DMS53 treated with DMSO at 0.1 percent for 48 hours (cell line): ENCODE results near the gene MYG1.
"Not testable (repeated sequence)": the region's sequence is repeated elsewhere in the genome, so short reads cannot be mapped to it uniquely, and the experiment has no call there.

Source experiments
- DNase-seq: peaks from one replicate; lab custom pipeline; 2025; ENCODE audit not compliant: unreplicated experiment; lab: John Stamatoyannopoulos, UW

The MYG1 gene

DNA sequence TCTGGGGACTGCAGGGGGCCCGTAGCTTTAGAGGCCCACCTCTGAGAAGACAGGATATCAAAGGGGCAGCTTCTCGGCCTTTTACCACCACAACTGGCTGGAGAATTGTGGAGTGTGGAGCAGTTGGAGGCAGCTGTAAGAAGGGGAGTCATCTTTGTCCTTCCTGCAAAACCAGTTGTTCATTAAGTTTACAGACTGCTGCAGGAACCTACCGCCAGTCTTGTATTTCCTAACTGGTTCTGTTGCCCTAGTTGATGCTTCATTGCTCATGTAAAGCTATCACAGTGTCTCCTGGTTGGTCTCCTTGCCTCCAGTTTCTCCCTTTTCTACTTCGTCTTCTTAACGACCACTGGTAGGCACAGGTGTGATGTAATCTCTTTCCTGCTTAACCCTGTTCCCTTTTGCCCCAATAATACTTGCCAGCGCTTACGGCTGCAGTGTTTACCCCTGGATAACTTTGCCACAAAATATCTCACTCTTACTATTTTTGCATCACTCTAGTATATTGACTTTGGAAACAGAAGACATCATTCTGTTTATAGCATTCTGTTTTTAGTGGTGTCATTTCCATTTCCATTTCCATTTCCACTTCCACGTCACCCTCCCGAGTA lies 19.5 kb upstream of the MYG1 start:
- DNase-seq = no peak

DNA sequence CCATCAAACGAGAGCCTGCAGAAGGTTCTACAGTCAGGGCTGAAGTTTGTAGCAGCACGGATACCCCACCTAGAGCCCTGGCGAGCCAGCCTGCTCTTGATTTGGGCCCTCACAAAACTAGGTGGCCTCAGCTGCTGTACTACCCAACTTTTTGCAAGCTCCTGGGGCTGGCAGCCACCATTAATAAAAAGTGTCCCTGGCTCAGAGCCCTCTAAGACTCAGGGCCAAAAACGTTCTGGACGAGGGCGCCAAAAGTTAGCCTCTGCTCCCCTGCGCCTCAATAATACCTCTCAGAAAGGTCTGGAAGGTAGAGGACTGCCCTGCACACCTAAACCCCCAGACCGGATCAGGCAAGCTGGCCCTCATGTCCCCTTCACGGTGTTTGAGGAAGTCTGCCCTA lies 13.0 kb upstream of the MYG1 start:
- DNase-seq = no peak

DNA sequence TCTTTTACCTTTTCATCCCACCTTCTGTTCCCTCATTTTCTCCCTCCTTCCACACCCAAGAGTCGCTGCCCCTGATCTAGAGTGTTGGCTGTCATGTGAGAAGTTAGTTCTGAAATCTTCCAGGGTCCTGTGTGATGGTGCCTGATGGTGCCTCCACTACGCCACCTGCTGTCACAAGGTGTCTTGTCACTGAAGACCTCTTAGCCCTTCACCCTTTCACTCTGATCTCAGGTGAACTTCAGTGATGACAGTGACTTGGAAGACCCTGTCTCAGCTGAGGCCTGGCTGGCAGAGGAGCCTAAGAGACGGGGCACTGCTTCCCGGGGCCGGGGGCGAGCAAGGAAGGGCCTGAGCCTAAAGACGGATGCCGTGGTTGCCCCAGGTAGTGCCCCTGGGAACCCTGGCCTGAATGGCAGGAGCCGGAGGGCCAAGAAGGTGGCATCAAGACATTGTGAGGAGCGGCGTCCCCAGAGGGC lies 11.7 kb upstream of the MYG1 start:
- DNase-seq = peak; percentile 17

DNA sequence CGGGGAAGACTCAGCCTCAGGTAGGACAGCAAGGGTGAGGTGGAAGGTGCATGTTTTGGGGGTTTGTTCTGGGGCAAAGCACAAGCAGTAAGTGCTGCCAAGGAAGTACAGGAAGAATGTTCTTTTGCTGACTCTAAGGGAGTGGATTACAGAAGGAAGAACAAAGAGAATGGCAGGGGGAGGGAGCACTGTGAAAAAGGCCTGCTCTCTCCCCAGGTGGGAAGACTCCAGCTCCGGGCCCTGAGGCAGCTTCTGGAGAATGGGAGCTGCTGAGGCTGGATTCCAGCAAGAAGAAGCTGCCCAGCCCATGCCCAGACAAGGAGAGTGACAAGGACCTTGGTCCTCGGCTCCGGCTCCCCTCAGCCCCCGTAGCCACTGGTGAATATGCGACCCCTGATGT lies 11.2 kb upstream of the MYG1 start:
- DNase-seq = no peak

DNA sequence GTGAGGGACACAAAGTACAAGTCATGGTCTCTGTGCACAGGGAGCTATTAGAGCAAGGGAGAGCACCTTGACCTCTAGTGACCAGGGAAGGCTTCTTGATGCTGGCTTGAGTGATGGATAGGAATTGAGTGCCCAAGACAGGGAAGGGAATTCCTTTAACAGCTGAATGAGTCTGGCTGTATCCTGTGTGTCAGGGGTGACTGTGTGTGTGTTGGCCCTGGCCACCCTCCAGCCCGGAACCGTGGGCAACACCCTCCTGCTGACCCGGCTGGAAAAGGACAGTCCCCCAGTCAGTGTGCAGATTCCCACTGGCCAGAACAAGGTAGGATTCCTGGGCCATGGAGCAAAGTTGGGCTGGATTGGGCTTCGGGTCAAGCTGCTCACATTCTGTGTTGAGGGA lies 9.6 kb upstream of the MYG1 start:
- DNase-seq = no peak

DNA sequence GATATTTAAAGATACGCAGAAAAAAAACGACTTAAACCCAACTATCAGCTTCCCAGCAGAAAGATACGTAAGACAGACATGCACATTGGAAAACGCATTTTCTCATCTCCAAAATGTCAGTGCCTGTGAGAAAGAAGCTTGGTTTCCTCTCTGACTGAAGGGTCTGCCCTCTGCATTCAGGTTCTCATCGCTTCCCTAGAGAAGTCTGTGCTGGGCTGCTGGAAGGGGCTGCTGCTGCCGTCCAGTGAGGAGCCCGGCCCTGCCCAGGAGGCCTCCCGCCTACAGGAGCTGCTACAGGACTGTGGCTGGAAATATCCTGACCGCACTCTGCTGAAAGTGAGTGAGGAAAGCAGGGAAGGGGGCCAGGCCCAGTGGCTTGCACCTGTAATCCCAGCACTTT lies 8.8 kb upstream of the MYG1 start:
- no peak for DNase-seq

DNA sequence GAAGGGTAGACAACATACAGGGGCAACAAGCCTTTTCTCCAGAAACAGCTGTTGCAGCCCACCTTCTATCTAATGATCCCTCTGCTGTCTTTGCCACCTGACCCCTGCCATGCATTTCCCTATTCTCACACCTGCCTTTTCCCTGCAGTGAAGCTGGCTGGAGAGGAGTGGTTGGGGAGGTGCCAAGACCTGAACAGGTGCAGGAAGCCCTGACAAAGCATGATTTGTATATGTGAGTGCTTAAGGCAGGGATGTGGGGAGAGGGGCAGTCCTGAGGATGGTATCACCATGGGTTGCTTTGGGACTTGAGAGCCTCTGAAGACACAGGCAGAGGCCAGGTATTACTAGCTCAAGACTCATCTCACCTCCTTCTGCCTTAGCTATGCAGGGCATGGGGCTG lies 7.1 kb upstream of the MYG1 start:
- peak; percentile 88 for DNase-seq

DNA sequence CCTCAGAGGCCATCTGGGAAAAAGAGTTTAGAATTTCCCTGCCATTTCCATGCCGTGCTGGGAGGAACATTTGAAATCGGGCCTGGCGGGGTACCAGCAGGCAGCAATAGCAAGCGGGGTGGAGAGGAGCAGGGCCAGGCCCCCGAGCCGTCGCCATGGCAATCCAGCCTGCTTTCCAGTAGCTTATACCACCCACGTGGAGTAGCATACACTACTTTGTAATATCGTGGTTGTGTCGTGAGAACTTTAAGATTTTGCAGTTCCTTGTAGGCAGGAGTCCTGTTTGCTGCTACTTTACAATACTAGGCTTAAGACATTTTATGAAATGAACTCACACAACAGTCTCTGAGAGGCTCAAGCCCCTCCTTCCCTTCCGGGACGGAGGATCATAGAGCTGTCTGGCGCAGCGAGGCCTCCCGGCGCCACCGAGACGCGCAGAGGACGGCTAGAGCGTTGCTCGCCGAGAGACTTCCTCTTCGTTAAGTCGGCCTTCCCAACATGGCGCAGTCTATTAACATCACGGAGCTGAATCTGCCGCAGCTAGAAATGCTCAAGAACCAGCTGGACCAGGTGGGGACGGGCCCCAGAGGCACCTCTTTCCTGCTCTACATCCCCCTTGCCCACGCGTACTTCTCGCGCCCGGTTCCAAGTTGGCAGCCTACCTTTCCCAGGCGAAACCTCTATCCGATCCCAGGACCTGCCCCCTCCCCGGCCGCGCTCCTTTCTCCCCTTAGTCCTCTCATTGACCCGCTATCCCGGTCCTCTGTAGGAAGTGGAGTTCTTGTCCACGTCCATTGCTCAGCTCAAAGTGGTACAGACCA lies 4.2 kb upstream of the MYG1 start, which contains the start of gene PFDN5:
Gene PFDN5, plus strand, starts transcription at position 473 of the 821 bp plus-strand sequence. Its CDS starts 26 bp downstream, at position 499.
- peak; percentile 81 for DNase-seq

DNA sequence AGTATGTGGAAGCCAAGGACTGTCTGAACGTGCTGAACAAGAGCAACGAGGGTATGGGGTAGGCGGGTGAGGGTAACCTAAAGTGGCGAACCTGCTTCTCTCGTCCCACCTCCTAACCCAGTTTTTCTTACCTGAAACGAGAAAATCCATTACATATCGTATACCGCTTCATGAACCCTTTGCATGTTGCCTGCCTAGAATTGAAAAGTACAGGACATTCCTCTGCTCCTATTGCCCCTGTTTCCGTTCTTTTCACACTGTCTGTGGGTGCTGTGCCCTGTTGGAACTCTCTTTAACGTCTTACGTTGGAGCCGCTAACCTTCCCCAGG lies 3.6 kb upstream of the MYG1 start:
- no peak for DNase-seq

DNA sequence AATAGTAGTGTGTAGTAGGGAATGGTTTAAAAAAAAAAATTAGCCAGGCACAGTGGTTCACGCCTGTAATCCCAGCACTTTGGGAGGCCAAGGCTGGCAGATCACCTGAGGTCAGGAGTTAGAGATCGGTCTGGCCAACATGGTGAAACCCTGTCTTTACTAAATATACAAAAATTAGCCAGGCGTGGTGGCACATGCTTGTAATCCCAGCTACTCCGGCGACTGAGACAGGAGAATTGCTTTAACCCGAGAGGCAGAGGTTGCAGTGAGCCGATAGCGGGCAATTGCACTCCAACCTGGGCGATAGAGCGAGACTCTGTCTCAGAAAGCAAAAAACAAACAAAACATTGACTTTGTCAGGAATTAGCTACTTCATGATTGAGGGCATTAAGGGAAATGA lies 2.4 kb upstream of the MYG1 start:
- not testable (repeated sequence) for DNase-seq

DNA sequence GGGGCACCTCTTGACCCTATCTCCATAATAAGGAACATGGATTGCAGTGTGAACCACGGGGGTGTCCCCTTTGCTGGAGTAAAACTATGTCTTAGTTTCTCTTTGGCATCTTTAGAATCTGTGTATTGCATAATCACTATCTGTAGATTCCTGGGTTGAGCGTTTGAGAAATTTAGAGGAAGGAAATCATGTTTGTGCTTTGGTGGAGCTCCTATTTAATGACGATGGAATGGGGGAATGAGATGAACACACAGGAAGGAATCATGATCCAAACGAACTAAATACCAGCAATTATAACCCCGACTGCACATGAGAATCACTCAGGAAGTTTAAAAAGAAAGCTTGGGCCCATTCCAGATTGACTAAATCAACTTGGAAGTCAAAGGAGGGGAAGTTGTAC lies 1.3 kb upstream of the MYG1 start:
- DNase-seq = no peak

DNA sequence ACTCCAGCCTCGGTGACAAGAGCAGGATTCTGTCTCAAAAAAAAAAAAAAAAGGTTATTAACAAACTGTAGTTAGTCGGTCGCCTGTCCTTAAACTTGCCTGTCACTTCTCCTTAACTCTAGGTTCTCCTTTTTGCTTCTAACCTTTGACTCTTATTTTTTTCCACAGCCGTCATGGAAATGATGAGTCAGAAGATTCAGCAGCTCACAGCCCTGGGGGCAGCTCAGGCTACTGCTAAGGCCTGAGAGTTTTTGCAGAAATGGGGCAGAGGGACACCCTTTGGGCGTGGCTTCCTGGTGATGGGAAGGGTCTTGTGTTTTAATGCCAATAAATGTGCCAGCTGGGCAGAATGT lies 418 bp upstream of the MYG1 start:
- no peak for DNase-seq

DNA sequence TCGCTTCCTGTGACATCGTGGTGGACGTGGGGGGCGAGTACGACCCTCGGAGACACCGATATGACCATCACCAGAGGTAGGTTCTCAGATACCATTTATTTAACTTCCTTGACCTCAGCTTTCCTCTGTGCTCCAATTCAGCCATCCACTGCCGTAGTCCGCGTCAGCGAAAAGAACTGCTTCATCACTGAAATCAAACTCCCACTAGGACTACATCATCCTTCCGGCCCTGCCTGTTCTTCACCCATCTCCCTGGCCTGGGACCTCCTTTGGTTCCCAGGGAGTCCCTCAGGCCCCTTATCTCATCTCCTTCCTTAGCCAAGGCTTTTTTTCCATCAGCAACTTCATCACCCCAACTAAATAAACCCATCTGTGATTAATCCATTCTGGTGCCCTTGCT lies 692 bp downstream of the MYG1 start:
- no peak for DNase-seq

DNA sequence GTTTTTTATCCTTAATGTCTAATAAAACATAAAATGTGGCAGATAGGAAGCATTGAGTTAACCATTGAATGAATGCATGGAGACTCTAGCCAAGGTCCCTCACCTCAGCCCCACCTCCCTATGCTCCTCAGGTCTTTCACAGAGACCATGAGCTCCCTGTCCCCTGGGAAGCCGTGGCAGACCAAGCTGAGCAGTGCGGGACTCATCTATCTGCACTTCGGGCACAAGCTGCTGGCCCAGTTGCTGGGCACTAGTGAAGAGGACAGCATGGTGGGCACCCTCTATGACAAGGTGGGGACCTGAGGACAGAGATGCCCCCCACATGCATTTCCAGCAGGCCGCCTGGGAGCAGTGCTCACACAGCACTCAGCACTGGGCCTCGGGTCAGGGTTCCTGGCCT lies 3.4 kb downstream of the MYG1 start:
- no peak for DNase-seq

DNA sequence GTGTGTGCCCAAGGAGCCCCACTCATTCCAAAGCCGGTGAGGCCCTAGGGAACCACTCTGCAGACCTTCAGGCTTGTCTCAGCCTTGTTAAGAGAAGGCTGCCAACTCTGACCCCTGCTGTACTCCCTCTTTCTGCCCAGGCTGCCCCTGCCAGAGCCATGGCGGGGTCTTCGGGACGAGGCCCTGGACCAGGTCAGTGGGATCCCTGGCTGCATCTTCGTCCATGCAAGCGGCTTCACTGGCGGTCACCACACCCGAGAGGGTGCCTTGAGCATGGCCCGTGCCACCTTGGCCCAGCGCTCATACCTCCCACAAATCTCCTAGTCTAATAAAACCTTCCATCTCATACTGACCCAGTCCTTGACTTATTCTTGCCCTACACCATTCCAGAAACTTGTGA lies 7.3 kb downstream of the MYG1 start:
- no peak for DNase-seq

DNA sequence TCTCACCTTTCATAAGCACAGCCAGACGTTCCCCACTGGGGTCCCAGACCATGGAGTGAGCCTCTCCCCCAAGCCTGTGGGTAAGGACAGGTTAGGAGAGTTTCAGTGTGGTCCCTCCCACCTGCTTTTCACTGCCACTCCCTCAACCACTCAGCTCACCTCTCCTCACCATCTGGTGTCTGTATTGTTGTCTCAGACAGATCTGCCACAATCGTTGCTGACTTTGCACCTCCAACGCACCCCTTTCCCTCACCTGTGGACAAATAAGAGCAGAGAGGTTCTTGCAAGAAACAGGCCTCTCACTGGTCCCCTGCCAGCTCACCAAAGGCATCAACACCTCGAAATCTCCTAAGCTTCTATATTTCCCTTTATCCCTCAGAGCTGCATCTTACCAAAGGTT lies 8.8 kb downstream of the MYG1 start:
- no peak for DNase-seq

DNA sequence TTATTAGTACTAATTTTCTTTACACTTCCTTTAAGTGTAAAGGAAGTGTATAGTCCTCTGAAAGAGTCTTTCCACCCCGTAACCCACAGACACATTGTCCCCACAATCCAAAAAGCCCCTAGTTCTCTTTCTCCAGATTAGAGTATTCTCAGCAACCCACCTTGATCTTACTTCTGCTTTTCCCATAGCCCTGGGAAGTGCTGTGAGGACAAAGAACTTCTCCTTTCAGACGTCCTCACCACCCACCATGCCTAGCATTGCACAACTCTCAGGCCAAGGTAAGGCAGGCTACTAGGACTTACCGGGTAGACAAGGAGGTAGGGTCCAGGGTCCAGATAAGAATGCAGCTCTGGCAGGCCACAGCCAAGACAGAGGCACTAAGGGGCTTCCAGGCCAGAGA lies 14.5 kb downstream of the MYG1 start:
- no peak for DNase-seq

DNA sequence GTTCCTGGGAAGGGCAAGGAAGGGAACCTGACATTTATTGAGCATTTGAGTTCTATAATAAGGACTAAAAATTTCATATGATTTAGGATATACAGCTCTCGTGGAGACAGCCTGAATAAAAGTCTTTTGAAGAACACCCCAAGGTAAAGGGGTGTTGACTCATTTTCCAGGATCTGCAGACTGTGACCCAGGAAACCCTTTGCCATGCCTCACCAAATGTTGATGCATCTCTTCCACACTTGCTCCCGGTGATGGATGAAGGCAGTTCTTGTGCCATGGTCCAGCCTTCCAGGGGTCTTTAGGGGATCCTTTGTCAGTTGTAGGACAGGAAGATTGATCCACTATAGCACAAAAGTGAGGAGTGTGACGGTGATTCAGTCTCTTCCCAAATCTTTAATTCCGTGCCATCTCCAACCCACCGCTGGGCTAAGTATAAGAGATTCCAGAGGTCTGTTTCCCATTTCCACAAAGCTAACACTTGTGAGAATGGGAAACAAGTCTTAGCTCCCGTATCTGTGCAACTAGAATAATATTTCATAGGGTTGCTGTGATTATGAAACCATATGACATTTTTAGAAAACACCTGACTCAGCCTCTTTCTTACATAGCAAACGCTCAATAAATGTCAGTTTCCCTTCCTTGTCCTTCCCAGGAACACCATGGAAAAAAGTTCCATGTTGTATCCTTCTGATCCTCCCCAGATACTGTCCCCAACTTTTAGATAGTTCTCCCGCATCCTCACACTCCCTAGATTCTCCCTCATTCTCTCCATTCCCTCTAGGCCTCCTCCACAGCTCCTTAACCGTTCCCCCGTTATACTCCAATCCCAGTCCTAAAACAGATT lies 21.1 kb downstream of the MYG1 start:
- DNase-seq = no peak

DNA sequence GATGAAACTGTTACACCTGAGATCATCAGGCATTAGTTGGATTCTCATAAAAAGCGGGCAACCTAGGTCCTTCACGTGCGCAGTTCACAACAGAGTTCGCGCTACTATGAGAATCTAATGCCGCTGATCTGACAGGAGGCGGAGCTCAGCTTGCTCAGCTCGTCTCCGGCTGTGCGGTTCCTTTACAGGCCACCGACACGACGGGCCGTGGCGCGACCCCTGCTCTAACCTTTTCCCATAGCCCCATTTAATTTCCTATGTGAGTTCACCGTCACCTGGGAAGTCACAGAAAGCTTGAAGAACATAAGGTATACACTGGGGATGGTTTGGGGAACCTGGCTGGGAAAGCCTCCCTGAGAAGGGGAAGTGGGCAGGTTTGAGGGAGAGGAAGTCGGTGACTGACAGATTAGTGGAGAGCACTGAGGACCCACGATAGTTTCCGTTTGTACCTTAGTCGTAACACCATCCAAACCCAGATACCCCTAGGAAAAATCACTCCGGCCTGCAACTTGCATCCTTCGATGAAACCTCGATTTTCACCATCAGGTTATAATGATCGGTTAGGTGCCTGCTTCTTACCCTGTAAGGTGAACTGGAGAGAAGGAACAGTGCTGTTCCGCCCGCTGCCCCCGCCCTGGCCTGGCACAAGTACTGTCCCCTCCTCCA lies 24.8 kb downstream of the MYG1 start:
- no peak for DNase-seq

DNA sequence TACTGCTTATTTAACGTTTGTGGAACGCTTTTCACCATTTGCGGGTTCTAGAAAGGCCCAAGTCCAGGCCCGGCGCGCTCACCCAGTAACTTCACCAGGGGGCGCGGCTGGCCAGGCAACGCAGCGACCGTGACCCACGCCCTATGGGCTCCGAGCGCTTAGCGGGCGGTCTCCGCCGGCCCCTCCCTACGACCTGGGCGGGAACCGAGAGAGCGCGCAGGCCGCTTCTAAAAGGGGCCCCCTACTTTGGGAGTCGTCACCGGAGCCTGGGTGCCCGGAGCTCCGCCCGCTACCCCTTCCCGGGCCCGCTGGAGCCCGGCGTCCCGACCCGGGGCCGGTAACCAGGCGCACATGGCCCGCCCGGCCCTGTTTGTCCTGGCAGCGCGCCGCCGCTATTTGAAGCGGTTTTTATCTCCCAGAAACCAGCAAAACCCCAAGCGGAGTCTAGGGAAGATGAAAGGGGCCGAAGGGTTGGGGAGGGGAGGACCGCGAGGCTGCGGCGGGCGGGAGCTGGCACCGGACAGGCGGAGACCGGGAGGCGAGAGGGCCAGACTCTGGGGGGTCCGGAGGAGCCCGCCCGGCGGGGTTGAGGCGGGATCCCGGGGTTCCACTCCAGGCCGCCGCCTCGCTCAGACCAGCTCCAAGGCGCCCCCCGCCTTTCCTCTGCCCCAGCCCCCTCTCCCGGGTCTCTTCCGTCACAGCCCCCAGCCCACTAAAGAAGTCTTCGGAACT lies 25.4 kb downstream of the MYG1 start:
- peak; percentile 82 for DNase-seq
